IMR-90 (cell line): ENCODE data around the gene CD19. TPM values are rescaled to one million over a fixed set of nuclear protein-coding genes. Genes with fewer than 3 reads are reported as not detected.
"Not testable (repeated sequence)": the region's sequence is repeated elsewhere in the genome, so short reads cannot be mapped to it uniquely, and the experiment has no call there.

Experiments used
- ATAC-seq: fragments of 200-7000 bp; cut with Tn5 transposase; 2 replicates; pipeline ENCODE4 v1.9.1; 2020; ENCODE audit warnings: low read depth, mild to moderate bottlenecking, moderate library complexity
- BruUV-seq: library from RNA; stranded (reverse); fragments of 400-500 nt; replicated peaks from 2 replicates; lab custom pipeline; 2021; lab: Mats Ljungman, UMichigan
- CTCF ChIA-PET: fragments of 300-600 bp; formaldehyde crosslinking; extraction: SDS; loops from one replicate; lab custom pipeline; 2021; ENCODE audit warnings: antibody characterized with exemption; lab: Yijun Ruan, JAX
- POLR2A ChIA-PET: fragments of 300-600 bp; sonication (Branson Sonifier 250); formaldehyde crosslinking; loops from one replicate; lab custom pipeline; 2022; ENCODE audit warnings: antibody characterized with exemption; ENCODE audit not compliant: unreplicated experiment; lab: Charles Lee
- DNase-seq: peaks from one replicate; pipeline ENCODE4 v3.0.0; 2013
- H2AFZ ChIP-seq: replicated peaks from 2 replicates; pipeline ENCODE3; 2013; ENCODE audit warnings: low read length, mild to moderate bottlenecking; ENCODE audit not compliant: poor library complexity
- H2AK5ac ChIP-seq: 2 replicates; pipeline ENCODE4 v1.6.1; 2013; ENCODE audit warnings: low read depth, low read length, inconsistent platforms
- H2AK9ac ChIP-seq: replicated peaks from 2 replicates; pipeline ENCODE3; 2013; ENCODE audit warnings: mild to moderate bottlenecking, low read depth, low read length, moderate library complexity; ENCODE audit not compliant: poor library complexity
- H2BK120ac ChIP-seq: 2 replicates; pipeline ENCODE4 v1.6.1; 2013; ENCODE audit warnings: low read depth, low read length, inconsistent platforms
- H2BK15ac ChIP-seq: 3 replicates; pipeline ENCODE4 v1.6.1; 2013; ENCODE audit warnings: low read depth, low read length, inconsistent platforms
- H2BK20ac ChIP-seq: 2 replicates; pipeline ENCODE4 v1.6.1; 2013; ENCODE audit warnings: low read depth, mild to moderate bottlenecking, inconsistent platforms, low read length, moderate library complexity
- H2BK5ac ChIP-seq: 2 replicates; pipeline ENCODE4 v1.6.1; 2013; ENCODE audit warnings: mild to moderate bottlenecking, low read depth, low read length, inconsistent platforms; ENCODE audit not compliant: poor library complexity, severe bottlenecking
- H3K14ac ChIP-seq: replicated peaks from 2 replicates; pipeline ENCODE4 v1.6.1; 2013; ENCODE audit warnings: low read depth, low read length, inconsistent platforms
- H3K18ac ChIP-seq: 2 replicates; pipeline ENCODE4 v1.6.1; 2013; ENCODE audit warnings: low read depth, low read length, control low read depth
- H3K23ac ChIP-seq: 2 replicates; pipeline ENCODE4 v1.6.1; 2013; ENCODE audit warnings: low read depth, low read length, inconsistent platforms
- H3K27ac ChIP-seq: 2 replicates; pipeline ENCODE4 v1.5.1; 2013; ENCODE audit warnings: mild to moderate bottlenecking, control low read depth, low read length; ENCODE audit not compliant: insufficient read depth
- H3K27me3 ChIP-seq: 2 replicates; pipeline ENCODE4 v1.6.1; 2013; ENCODE audit warnings: low read length; ENCODE audit not compliant: control insufficient read depth, insufficient read depth
- H3K36me3 ChIP-seq: 2 replicates; pipeline ENCODE4 v1.6.1; 2013; ENCODE audit warnings: low read length, mixed read lengths; ENCODE audit not compliant: control insufficient read depth, insufficient read depth
- H3K4ac ChIP-seq: 2 replicates; pipeline ENCODE4 v1.6.1; 2013; ENCODE audit warnings: low read depth, low read length, inconsistent platforms
- H3K4me1 ChIP-seq: 2 replicates; pipeline ENCODE4 v1.6.1; 2013; ENCODE audit warnings: low read length, mixed read lengths; ENCODE audit not compliant: control insufficient read depth, insufficient read depth
- H3K4me2 ChIP-seq: 2 replicates; pipeline ENCODE4 v1.6.1; 2013; ENCODE audit warnings: low read depth, mild to moderate bottlenecking, control low read depth, low read length, moderate library complexity
- H3K4me3 ChIP-seq: 2 replicates; pipeline ENCODE4 v1.5.1; 2013; ENCODE audit warnings: low read depth, mild to moderate bottlenecking, control low read depth, low read length, moderate library complexity; ENCODE audit not compliant: insufficient read depth
- H3K56ac ChIP-seq: 2 replicates; pipeline ENCODE4 v1.6.1; 2013; ENCODE audit warnings: low read length, inconsistent platforms; ENCODE audit not compliant: insufficient read depth; ENCODE audit errors: extremely low read depth
- H3K79me1 ChIP-seq, 2 experiments: 2 replicates each; pipeline ENCODE4 v1.6.1; 2013; ENCODE audit warnings: low read length in 2 of 2, inconsistent platforms in 1 of 2, low read depth in 1 of 2
- H3K9ac ChIP-seq: 2 replicates; pipeline ENCODE4 v1.6.1; 2013; ENCODE audit warnings: low read depth, low read length, control low read depth
- H3K9me1 ChIP-seq: 2 replicates; pipeline ENCODE4 v1.6.1; 2013; ENCODE audit warnings: low read length, inconsistent platforms; ENCODE audit not compliant: insufficient read depth
- H3K9me3 ChIP-seq: 2 replicates; pipeline ENCODE4 v1.6.1; 2013; ENCODE audit warnings: low read length; ENCODE audit not compliant: control insufficient read depth, insufficient read depth
- H4K20me1 ChIP-seq: 2 replicates; pipeline ENCODE4 v1.6.1; 2013; ENCODE audit warnings: low read length, inconsistent platforms; ENCODE audit not compliant: insufficient read depth
- H4K5ac ChIP-seq: 2 replicates; pipeline ENCODE4 v1.6.1; 2013; ENCODE audit warnings: mild to moderate bottlenecking, low read depth, low read length, control low read depth
- H4K8ac ChIP-seq, 2 experiments: 2 replicates each; pipeline ENCODE4 v1.6.1; 2013; ENCODE audit warnings: low read depth in 2 of 2, low read length in 2 of 2, control low read depth in 1 of 2, inconsistent platforms in 1 of 2
- H4K91ac ChIP-seq: 2 replicates; pipeline ENCODE4 v1.6.1; 2013; ENCODE audit warnings: low read depth, low read length, inconsistent platforms; ENCODE audit not compliant: insufficient read depth
- WGBS, 2 experiments: methylation state at CpG; one replicate each; pipeline versions ENCODE4 v1.1.5 to v1.1.7; 2013; ENCODE audit warnings: missing lambda C conversion rate in 2 of 2; ENCODE audit not compliant: insufficient read length in 1 of 2; ENCODE audit errors: extremely low coverage in 2 of 2; 5-methylcytosine and 5-hydroxymethylcytosine counted together
- dilution Hi-C: fragments of 300-500 bp; cut with HindIII; formaldehyde crosslinking; loops from one replicate; pipeline ENCODE4 v1.14.3; 2018; ENCODE audit warnings: low sequenced_read_pairs; ENCODE audit not compliant: unreplicated experiment
- in situ Hi-C: fragments of 300-500 bp; cut with MboI; formaldehyde crosslinking; loops from 3 replicates; pipeline ENCODE4 v1.14.3; 2019; ENCODE audit warnings: low sequenced_read_pairs, inconsistent platforms, mixed read lengths
- intact Hi-C: fragments of 100-400 bp; cut with micrococcal nuclease; formaldehyde crosslinking; loops from 2 replicates; pipeline ENCODE4 v1.10.0; 2022
- polyA plus RNA-seq, 3 experiments: library from polyadenylated mRNA; depleted of rRNA; stranded (reverse); fragments of >200 nt; gene quantifications; 2 replicates each; pipeline ENCODE4 v1.2.3, GENCODE V29; 2012; ENCODE audit warnings: low replicate concordance in 1 of 3
- total RNA-seq: library from RNA; depleted of rRNA; stranded (reverse); fragments of >200 nt; gene quantifications from 2 replicates; pipeline ENCODE4 v1.2.3, GENCODE V29; 2012

The CD19 gene
- total and polyA plus RNA-seq, 2 of the 4 experiments (the other 2 are of a cell fraction), result not detected

- H3K4me3 ChIP-seq, H3K14ac ChIP-seq, H3K23ac ChIP-seq, H2AK9ac ChIP-seq, H2BK20ac ChIP-seq, H3K4me1 ChIP-seq, intact Hi-C loops, H3K4me2 ChIP-seq, in situ Hi-C loops, H4K20me1 ChIP-seq, H3K79me1 ChIP-seq, H3K36me3 ChIP-seq, H2BK15ac ChIP-seq, H3K9me1 ChIP-seq, H4K5ac ChIP-seq, POLR2A ChIA-PET, ATAC-seq, dilution Hi-C loops, H4K8ac ChIP-seq, CTCF ChIA-PET, H3K9ac ChIP-seq, H3K4ac ChIP-seq, H2BK5ac ChIP-seq, H3K56ac ChIP-seq, H2AFZ ChIP-seq, H3K27ac ChIP-seq, H2AK5ac ChIP-seq, H3K27me3 ChIP-seq, DNase-seq, BruUV-seq, H3K9me3 ChIP-seq, H4K91ac ChIP-seq, H3K18ac ChIP-seq, H2BK120ac ChIP-seq: not testable (repeated sequence)
- no CpG with 5 or more reads among the region's 5 CpGs for WGBS, 2 experiments
Measured at GRCh38 chr16:28890355-28890754, 41.4 kb upstream of the CD19 start.
